Cardiac muscle cell (in vitro differentiated cells and primary cell): ENCODE data around the gene TJP1. TPM values are rescaled to one million over a fixed set of nuclear protein-coding genes. Genes with fewer than 3 reads are reported as not detected.

Source experiments
- DNase-seq, 2 donors: peaks; one replicate each; pipeline versions ENCODE4 v3.0.0 to v3.0.0-alpha.2; 2010 to 2017; ENCODE audit warnings: low read depth in 1 of 2, low spot score in 1 of 2
- H3K27ac ChIP-seq: fragments of 200-600 bp; sonication (generic); 2 replicates; pipeline ENCODE4 v1.5.1; 2016
- H3K27me3 ChIP-seq: fragments of 200-600 bp; sonication (generic); 2 replicates; pipeline ENCODE4 v1.6.0; 2016; ENCODE audit warnings: control low read depth
- H3K36me3 ChIP-seq: fragments of 200-600 bp; sonication (generic); 2 replicates; pipeline ENCODE4 v1.5.1; 2016; ENCODE audit warnings: control low read depth
- H3K4me1 ChIP-seq: fragments of 200-600 bp; sonication (generic); 2 replicates; pipeline ENCODE4 v1.8.1; 2017; ENCODE audit warnings: low read depth, mild to moderate bottlenecking, mixed run types
- H3K4me3 ChIP-seq: fragments of 200-600 bp; sonication (generic); 2 replicates; pipeline ENCODE4 v1.5.1; 2016; ENCODE audit warnings: mild to moderate bottlenecking
- H3K9me3 ChIP-seq: fragments of 200-600 bp; sonication (generic); 2 replicates; pipeline ENCODE4 v1.5.1; 2017; ENCODE audit warnings: low read depth, mild to moderate bottlenecking, control low read depth
- polyA plus RNA-seq: library from polyadenylated mRNA; unstranded; fragments of >200 nt; fragmentation: Nextera tagmentation; extraction: Ambion mirVana; gene quantifications from 2 replicates; pipeline ENCODE4 v1.2.1, GENCODE V29; 2016
- total RNA-seq: library from RNA; depleted of rRNA; stranded (reverse); fragments of >200 nt; gene quantifications from 2 replicates; pipeline ENCODE4 v1.2.3, GENCODE V29; 2016
- TF ChIP-seq, protein P1 (sequence below): IDR thresholded peaks from 2 replicates; pipeline ENCODE4 v1.5.1; 2012; ENCODE audit warnings: low read depth, mild to moderate bottlenecking, low read length

The TJP1 gene
- total and polyA plus RNA-seq, 2 experiments from 2014 or later, result 66.6 to 93.9 TPM

DNA sequence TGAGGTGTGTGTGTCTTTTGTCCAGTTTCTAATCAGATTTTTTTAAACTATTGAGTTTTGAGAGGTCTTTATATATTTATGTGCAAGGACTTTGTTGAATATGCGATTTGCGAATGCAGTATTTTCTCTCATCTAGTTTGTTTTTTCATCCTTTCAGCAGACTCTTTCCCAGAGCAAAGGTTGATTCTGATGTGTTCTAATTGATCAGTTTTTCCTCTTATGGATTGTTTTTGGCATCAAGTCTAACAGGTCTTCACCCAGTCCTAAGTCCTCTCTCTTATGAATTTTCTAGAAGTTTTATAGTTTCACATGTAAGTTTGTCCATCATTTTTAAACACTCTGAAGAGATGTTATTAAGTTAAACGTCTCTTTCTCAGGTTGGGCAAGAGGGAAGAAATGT lies 17.8 kb upstream of the TJP1 start:
- Histone ChIP-seq H3K27ac (peak overlapping the region; percentile 99), H3K9me3 (no peaks in the 10 kb centered on the region), H3K4me3 (no peak overlapping the region), H3K4me1 (peaks cover 26% of the 10 kb centered on the region), H3K27me3 (no peaks in the 10 kb centered on the region), H3K36me3 (no peaks in the 10 kb centered on the region)
- DNase-seq, result no peak
- TF ChIP-seq, protein P1, sequence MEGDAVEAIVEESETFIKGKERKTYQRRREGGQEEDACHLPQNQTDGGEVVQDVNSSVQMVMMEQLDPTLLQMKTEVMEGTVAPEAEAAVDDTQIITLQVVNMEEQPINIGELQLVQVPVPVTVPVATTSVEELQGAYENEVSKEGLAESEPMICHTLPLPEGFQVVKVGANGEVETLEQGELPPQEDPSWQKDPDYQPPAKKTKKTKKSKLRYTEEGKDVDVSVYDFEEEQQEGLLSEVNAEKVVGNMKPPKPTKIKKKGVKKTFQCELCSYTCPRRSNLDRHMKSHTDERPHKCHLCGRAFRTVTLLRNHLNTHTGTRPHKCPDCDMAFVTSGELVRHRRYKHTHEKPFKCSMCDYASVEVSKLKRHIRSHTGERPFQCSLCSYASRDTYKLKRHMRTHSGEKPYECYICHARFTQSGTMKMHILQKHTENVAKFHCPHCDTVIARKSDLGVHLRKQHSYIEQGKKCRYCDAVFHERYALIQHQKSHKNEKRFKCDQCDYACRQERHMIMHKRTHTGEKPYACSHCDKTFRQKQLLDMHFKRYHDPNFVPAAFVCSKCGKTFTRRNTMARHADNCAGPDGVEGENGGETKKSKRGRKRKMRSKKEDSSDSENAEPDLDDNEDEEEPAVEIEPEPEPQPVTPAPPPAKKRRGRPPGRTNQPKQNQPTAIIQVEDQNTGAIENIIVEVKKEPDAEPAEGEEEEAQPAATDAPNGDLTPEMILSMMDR, result no peak

DNA sequence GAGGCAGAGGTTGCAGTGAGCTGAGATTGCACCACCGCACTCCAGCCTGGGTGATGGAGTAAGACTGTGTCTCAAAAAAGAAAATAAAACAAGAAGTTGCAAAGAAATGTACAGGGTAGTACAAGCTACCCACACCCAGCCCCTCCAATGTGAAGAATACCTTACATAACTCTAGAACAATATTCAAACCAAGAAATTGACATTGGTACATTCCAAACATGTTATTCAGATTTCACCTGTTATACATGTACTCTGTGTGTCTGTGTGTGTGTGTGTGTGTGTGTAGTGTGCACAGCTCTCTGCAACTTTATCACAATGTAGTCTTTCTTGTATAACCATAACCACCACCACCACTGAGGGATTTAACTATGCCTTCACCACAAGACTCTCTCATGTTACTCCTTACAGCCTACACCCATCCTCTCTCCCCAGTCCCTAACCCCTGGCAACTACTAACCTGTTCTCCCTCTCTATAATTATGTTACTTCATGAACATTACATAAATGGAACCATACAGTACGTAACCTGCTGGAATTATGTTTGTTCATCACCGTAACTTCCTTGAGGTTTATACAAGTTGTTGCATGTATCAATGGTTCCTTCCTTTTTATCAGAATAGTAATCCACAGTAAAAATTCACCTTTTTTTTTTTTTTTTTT lies 16.2 kb upstream of the TJP1 start:
- H3K4me1 ChIP-seq, result peaks cover 26% of the 10 kb centered on the region
- TF ChIP-seq, protein P1, result no peak
- H3K27me3 ChIP-seq, result no peaks in the 10 kb centered on the region
- no peaks in the 10 kb centered on the region for H3K36me3 ChIP-seq
- H3K9me3 ChIP-seq, result no peaks in the 10 kb centered on the region
- DNase-seq, result no peak
- no peak overlapping the region for H3K27ac ChIP-seq
- no peak overlapping the region for H3K4me3 ChIP-seq

DNA sequence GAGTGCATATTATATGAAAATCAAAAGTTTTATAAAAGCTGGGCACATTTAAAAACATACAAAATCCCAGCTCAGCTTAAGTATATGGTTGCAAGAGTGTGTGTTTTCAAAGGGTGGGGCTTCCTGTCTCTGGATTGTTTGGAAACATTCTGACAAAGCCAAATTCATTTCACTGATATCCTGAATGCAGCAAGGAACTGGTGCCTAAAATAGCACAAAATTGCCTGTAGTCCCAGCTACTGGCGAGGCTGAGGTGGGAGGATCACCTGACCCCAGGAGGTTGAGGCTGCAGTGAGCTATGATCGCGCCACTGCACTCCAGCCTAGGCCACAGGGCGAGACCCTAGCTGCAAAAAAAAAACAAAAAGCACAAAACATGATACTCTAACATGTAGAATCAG lies 13.0 kb upstream of the TJP1 start:
- Histone ChIP-seq H3K9me3 (no peaks in the 10 kb centered on the region), H3K36me3 (no peaks in the 10 kb centered on the region), H3K4me3 (no peak overlapping the region), H3K27ac (no peak overlapping the region), H3K27me3 (no peaks in the 10 kb centered on the region), H3K4me1 (peaks cover 6% of the 10 kb centered on the region)
- DNase-seq, result peak in 1 of 2 donors; percentile 54
- TF ChIP-seq, protein P1, result no peak

DNA sequence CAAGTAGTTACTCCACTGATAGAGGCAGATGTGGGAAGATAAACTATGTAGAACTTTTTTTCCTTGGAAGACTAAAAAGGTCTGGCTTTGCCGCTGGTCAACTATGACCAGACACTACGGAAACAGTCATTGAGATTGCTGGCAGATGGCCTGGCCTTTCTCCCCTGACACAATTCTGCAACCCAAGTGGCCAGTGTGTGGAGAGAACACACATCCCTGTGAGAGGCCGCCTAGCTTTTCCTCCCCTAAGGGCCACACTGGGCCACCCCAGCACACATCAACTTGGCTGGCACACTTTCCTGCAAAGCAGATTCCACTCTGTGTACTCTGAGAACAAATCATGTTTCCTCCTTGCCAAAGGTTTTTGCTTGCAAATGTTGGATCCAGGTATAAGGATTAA lies 10.4 kb upstream of the TJP1 start:
- peaks cover 8% of the 10 kb centered on the region for H3K4me1 ChIP-seq
- no peaks in the 10 kb centered on the region for H3K27me3 ChIP-seq
- DNase-seq, result no peak
- no peaks in the 10 kb centered on the region for H3K9me3 ChIP-seq
- no peak overlapping the region for H3K4me3 ChIP-seq
- TF ChIP-seq, protein P1, result no peak
- peak overlapping the region; percentile 46 for H3K27ac ChIP-seq
- no peaks in the 10 kb centered on the region for H3K36me3 ChIP-seq

DNA sequence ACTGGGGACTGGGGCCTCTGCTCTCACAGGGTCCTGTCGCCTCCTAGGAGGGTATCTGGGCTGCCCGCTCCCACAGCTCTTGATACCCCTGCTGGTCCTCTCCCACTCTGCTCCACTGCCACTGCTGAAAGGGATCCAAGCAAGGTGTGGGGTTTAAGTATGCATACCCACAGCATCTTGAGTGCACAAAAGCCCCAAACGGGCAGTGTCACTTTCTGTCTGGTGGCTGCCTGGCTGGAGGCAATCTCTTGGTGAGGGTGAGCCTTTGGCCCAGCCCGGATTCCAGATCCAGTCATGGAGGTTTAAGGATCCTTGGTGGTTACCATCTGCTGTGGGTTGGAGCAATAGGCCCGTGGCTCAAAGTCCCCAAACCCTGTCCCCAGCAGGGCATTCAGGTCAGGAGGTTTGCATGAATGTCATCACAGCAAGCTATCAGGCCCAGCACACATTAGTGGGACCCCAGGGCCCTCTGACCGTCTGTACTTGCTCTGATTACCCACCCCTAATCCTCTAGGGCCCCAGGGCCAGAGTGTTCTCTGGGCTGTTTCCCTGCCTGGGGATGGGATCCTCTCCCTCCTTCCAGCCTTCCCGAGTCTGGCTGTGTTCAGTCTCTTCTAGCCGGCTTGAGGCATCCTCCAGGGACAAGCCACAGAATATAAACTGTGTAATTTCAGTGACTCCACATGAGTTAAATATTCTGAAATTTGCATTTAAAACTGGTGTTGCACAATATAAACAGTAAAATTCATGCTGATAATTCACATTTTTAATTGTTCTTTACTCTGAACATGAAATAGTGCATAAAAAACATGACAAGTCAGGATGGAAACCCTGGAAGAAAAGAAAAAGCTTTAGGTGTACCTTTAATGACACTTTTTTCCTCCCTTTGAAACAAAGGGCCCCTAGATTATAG lies 4.9 kb upstream of the TJP1 start:
- DNase-seq, result no peak
- Histone ChIP-seq H3K27ac (peak overlapping the region; percentile 69), H3K4me1 (peaks cover 15% of the 10 kb centered on the region), H3K9me3 (no peaks in the 10 kb centered on the region), H3K36me3 (no peaks in the 10 kb centered on the region), H3K27me3 (no peaks in the 10 kb centered on the region), H3K4me3 (no peak overlapping the region)
- TF ChIP-seq, protein P1, result no peak
